NOMO-1 (cell line): ENCODE measurements around the gene DNM1.

Source experiments
- DNase-seq, 2 experiments: peaks; one replicate each; lab custom pipeline; 2025; ENCODE audit not compliant: unreplicated experiment in 2 of 2; lab: John Stamatoyannopoulos, UW

The DNM1 gene

DNA sequence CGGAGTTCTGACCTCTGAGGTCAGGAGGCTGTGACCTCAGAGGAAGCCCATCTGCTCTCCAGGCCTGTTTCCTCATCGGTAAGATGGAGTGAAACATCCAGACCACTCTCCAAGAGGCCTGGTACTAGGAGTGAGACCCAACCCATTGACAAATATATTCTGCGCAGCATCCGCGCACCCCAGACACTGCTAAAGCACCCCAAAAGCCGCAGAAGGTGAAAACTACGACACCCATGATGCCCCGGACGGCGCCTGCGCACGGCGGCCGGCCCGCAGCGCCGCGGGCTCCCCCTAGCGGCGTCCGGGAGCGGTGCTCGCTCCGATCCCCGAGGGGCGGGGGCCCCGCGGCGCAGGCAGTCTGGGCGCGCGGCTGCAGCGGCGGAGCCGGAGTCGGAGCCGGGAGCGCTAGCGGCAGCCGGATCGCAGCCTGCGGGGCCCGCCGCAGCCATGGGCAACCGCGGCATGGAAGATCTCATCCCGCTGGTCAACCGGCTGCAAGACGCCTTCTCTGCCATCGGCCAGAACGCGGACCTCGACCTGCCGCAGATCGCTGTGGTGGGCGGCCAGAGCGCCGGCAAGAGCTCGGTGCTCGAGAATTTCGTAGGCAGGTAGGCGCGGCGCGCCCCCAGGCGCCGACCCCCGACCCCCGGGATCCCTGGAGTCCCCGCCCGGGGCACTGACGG lies at the start of gene DNM1:
Gene DNM1 (plus strand): TSS at position 356 of the 683 bp plus-strand sequence. CDS start 92 bp downstream, at position 448.
- peak; percentile 62 to 81 for DNase-seq

GRCh38 chr9:128153947-128154695 lies 49.1 kb upstream of the DNM1 start:
- DNase-seq, result no peak

DNA sequence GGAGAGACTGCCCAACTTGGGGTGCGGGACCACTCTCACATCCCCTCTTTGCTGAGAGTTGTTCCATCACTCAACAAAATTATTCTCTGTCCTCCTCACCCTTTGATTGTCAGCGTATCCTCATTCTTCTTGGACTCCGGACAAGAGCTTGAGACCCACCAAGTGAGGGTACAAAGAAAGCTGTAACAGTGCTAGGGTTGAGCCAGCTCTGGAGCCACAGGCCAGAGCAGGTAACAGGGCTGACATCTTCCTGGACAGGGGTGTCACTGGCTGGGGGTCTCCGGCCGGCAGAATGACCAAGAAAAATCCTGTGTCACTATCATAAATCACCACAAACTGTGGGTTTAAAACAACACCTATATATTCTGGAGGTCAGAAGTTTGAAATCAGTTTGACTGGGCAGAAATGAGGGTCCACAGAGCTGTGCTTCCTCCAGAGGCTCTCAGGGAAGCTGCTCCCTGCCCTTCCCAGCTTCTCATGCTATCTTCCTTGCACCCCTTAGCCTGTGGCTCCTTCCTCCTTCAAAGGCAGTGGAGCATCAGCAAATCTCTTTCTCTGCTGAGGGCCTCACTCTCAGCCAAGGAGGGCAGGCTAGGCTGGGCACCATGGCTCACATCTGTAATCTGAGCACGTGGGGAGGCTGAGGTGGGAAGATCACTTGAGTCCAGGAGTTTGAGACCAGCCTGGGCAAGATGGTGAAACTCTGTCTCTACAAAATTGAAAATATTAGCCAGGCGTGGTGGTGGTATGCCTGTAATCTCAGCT lies 47.3 kb upstream of the DNM1 start:
- DNase-seq, result no peak

- peak; percentile 63 to 77 for DNase-seq
Measured at GRCh38 chr9:128159522-128159783, 43.7 kb upstream of the DNM1 start.

- peak; percentile 80 to 91 for DNase-seq
Measured at GRCh38 chr9:128159784-128160602, 43.2 kb upstream of the DNM1 start, which contains the start of gene BBLN. Gene BBLN, plus strand, starts transcription at chr9:128160265. Its CDS starts 143 bp downstream, at chr9:128160408.

GRCh38 chr9:128160603-128160987 lies 42.6 kb upstream of the DNM1 start:
- DNase-seq, result no peak

GRCh38 chr9:128161215-128161902 lies 41.8 kb upstream of the DNM1 start:
- DNase-seq, result no peak

GRCh38 chr9:128162215-128163026 lies 40.8 kb upstream of the DNM1 start:
- no peak for DNase-seq

- DNase-seq, result no peak
Measured at GRCh38 chr9:128163027-128163515, 40.1 kb upstream of the DNM1 start.

GRCh38 chr9:128163523-128164306 lies 39.5 kb upstream of the DNM1 start:
- no peak for DNase-seq

- DNase-seq, result no peak
Measured at GRCh38 chr9:128164307-128164885, 38.8 kb upstream of the DNM1 start.

DNA sequence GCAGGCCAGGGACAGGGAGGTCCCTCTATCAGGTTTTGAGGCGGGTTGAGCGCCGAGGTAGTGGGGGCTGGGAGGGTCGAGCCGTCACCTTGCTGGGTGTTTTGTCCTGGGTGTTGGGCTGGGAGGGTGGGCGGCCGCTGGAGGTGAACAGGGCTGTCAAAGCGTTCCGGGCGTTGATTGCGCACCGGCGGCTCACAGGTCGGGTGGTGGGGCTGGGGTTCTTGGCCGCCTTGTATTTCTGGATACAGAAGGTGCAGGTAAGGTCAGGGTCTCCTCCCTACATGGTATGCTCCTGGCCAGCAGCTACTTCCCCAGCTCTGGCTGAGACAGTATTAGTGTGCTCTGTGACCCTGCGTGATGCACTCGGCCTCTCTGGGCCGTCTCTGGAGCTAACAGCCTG lies 37.0 kb upstream of the DNM1 start:
- no peak for DNase-seq

DNA sequence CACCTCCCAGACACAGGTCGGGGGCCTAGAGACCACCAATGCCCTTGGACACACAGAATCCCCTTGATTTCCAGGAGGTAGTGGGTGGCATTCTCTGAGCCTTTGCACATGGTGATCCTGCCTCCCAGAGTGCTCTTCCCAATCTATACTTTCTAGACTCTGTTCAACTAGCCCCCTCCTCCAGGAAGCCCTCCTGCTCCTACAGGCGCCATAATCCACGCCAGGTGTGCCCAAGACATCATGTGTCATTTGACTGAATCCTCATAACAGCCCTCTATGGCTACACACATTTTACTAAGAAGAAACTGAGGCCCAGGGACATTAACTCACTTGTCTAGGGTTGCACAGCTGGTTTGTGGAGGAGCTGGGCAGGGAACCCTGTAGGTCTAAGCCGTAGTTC lies 36.0 kb upstream of the DNM1 start:
- no peak for DNase-seq

- no peak for DNase-seq
Measured at GRCh38 chr9:128168731-128169308, 34.4 kb upstream of the DNM1 start.

DNA sequence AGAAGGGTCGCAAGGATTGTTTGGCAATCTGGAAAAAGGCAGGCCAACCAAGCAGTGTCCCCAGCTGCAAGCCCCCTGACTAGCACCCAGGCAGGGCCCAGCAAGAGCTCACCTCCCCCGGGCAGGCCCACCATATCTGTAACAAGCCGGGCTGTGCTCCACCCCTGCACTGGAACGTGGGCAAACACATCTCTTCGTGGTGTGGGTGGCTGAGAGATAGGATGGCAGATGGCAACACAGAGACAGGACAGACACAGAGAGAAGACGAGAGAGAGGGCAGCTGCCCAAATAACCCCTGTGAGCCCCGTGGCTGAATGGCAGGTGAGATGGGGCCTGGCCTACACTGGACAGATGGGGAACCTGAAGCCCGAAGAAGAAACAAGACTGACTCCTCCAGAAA lies 33.7 kb upstream of the DNM1 start:
- no peak for DNase-seq

GRCh38 chr9:128169925-128170324 lies 33.3 kb upstream of the DNM1 start:
- no peak for DNase-seq

DNA sequence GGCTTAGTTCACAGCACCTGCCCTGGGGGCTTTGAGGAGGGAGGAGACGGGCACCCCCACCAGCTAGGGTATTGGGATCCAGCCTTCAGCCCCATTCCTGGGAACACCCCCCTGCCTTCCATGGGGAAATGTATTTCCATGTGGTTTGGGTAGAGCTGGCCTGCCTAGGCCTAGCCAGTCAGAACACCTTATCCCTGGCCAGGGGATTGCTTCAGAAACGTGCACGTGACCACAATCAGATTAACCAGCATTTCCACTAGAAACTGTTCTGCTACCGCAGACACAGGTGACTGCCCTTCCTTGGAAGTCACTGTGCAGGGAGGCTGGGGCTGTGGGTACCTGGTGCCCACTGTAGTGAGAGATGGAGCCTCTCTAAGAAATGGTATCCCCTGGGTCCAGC lies 29.1 kb upstream of the DNM1 start:
- DNase-seq, result no peak

- DNase-seq, result no peak
Measured at GRCh38 chr9:128175102-128175563, 28.0 kb upstream of the DNM1 start.
